NCI-H128 (cell line): ENCODE measurements around the gene PCNX1.
A peak's percentile ranks its signal among the peaks of the same experiment; 100 is the strongest.
"Not testable (repeated sequence)": the region's sequence is repeated elsewhere in the genome, so short reads cannot be mapped to it uniquely, and the experiment has no call there.

Experiments used
- DNase-seq: peaks from one replicate; lab custom pipeline; 2025; ENCODE audit not compliant: unreplicated experiment; lab: John Stamatoyannopoulos, UW

Gene PCNX1

GRCh38 chr14:71121001-71121400 lies 213.7 kb downstream of the PCNX1 start:
- DNase-seq, result no peak

GRCh38 chr14:71121711-71122110 lies 214.5 kb downstream of the PCNX1 start:
- DNase-seq, result no peak

GRCh38 chr14:71122866-71123565 lies 215.8 kb downstream of the PCNX1 start:
- no peak for DNase-seq

- no peak for DNase-seq
These were observed 216.4 kb downstream of the PCNX1 start for GRCh38 chr14:71123579-71124135.

GRCh38 chr14:71129716-71130490 lies 222.6 kb downstream of the PCNX1 start:
- not testable (repeated sequence) for DNase-seq

GRCh38 chr14:71130491-71131179 lies 223.4 kb downstream of the PCNX1 start:
- DNase-seq, result no peak

- no peak for DNase-seq
These were observed 226.0 kb downstream of the PCNX1 start for GRCh38 chr14:71133296-71133695.

GRCh38 chr14:71135496-71135895 lies 228.2 kb downstream of the PCNX1 start:
- DNase-seq, result no peak

GRCh38 chr14:71135911-71136310 lies 228.7 kb downstream of the PCNX1 start:
- DNase-seq, result no peak

GRCh38 chr14:71136386-71137060 lies 229.3 kb downstream of the PCNX1 start:
- DNase-seq, result no peak

GRCh38 chr14:71137536-71138447 lies 230.5 kb downstream of the PCNX1 start:
- no peak for DNase-seq

GRCh38 chr14:71138448-71139293 lies 231.4 kb downstream of the PCNX1 start:
- peak; percentile 4 for DNase-seq

GRCh38 chr14:71139294-71139946 lies 232.2 kb downstream of the PCNX1 start:
- DNase-seq, result no peak

GRCh38 chr14:71140157-71140556 lies 232.9 kb downstream of the PCNX1 start:
- no peak for DNase-seq

GRCh38 chr14:71141701-71142374 lies 234.6 kb downstream of the PCNX1 start:
- DNase-seq, result no peak

- DNase-seq, result no peak
These were observed 235.2 kb downstream of the PCNX1 start for GRCh38 chr14:71142375-71143038.
